ENCODE data around the gene FASTK. TPM values are rescaled to one million over a fixed set of nuclear protein-coding genes. Genes with fewer than 3 reads are reported as not detected.

Gene FASTK
- total and polyA plus RNA-seq, 3 donors from 2014 or later, result 60.3 to 124 (median 114) TPM

DNA sequence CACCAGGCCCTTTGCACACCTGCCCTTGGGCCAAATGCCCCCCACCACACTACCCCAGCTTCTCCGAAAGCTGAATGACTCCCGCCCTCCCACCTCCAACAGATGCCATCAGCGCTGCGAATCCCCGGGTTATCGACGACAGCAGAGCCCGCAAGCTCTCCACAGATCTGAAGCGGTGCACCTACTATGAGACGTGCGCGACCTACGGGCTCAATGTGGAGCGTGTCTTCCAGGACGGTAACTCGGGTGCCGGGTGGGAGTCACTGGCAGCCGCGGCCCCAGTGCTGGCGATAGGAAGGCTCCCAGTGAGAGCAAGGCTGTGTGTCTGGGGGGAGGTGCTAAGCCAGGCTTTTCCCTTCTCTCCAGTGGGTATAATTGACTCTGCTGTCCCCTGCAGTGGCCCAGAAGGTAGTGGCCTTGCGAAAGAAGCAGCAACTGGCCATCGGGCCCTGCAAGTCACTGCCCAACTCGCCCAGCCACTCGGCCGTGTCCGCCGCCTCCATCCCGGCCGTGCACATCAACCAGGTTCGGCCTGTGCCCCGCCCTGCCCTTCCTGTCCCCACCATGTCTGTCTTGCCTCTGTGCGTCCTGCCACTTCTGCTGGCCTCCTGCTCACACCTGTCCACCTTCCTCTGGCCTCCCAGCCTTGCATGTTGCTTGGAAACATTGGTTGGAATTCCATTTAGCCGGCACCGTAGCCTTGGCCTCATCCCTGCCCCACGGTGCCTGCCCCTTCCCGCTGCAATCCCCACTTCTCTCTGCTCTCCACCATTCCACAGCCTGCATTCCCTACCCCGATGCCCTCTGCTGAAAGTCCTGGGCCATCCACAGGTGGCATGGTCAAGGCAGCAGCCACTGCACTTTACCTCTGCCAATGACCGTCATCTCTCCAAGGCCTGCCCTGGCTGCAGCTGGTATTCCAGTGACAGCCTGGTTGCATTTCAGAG is 37.8 kb upstream of the FASTK start:
- H3K36me3 ChIP-seq (ENCODE audit: low read depth, missing control alignments), result no peaks in the 10 kb centered on the region
- no peak overlapping the region for H3K4me3 ChIP-seq
- WGBS, 2 donors, result 92 to 96% methylated on average over 24 to 38 of the region's 38 CpGs
- H3K9me3 ChIP-seq, result no peaks in the 10 kb centered on the region
- intact Hi-C loops (cut with DNase I; ENCODE audit: low total_unique reads), result no loop called here
- DNase-seq, result no peak
- H3K4me1 ChIP-seq, result peaks cover 2% of the 10 kb centered on the region
- TF ChIP-seq POLR2A (IDR thresholded peaks at IDR 0.05), result no peak
- TF ChIP-seq, protein P1, sequence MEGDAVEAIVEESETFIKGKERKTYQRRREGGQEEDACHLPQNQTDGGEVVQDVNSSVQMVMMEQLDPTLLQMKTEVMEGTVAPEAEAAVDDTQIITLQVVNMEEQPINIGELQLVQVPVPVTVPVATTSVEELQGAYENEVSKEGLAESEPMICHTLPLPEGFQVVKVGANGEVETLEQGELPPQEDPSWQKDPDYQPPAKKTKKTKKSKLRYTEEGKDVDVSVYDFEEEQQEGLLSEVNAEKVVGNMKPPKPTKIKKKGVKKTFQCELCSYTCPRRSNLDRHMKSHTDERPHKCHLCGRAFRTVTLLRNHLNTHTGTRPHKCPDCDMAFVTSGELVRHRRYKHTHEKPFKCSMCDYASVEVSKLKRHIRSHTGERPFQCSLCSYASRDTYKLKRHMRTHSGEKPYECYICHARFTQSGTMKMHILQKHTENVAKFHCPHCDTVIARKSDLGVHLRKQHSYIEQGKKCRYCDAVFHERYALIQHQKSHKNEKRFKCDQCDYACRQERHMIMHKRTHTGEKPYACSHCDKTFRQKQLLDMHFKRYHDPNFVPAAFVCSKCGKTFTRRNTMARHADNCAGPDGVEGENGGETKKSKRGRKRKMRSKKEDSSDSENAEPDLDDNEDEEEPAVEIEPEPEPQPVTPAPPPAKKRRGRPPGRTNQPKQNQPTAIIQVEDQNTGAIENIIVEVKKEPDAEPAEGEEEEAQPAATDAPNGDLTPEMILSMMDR (IDR thresholded peaks at IDR 0.05), result no peak
- no peaks in the 10 kb centered on the region for H3K27me3 ChIP-seq
- H3K27ac ChIP-seq, result no peak overlapping the region

DNA sequence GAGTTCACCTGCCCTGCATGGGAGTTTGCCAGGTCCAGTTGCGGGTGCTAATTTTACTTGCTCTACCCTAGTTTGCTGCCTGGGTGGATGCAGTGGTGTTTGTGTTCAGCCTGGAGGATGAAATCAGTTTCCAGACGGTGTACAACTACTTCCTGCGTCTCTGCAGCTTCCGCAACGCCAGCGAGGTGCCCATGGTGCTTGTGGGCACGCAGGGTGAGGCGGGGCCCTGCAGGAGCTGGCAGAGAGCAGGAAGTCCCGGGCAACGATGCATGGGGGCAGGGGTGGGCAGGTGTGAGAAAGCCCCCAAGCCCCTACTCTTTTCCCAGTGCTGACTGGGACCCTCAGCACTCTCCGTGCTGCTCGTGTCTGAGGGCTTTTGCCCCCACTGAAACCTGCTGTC is 37.0 kb upstream of the FASTK start:
- no peak overlapping the region for H3K4me3 ChIP-seq
- H3K27ac ChIP-seq, result no peak overlapping the region
- no peaks in the 10 kb centered on the region for H3K9me3 ChIP-seq
- DNase-seq, result no peak
- H3K4me1 ChIP-seq, result peaks cover 2% of the 10 kb centered on the region
- H3K36me3 ChIP-seq (ENCODE audit: low read depth, missing control alignments), result no peaks in the 10 kb centered on the region
- no peaks in the 10 kb centered on the region for H3K27me3 ChIP-seq
- TF ChIP-seq POLR2A (IDR thresholded peaks at IDR 0.05), result no peak
- TF ChIP-seq, protein P1 (IDR thresholded peaks at IDR 0.05), result no peak
- 95 to 98% methylated on average over 12 of the region's 12 CpGs for WGBS, 2 donors
- intact Hi-C loops (cut with DNase I; ENCODE audit: low total_unique reads), result no loop called here

DNA sequence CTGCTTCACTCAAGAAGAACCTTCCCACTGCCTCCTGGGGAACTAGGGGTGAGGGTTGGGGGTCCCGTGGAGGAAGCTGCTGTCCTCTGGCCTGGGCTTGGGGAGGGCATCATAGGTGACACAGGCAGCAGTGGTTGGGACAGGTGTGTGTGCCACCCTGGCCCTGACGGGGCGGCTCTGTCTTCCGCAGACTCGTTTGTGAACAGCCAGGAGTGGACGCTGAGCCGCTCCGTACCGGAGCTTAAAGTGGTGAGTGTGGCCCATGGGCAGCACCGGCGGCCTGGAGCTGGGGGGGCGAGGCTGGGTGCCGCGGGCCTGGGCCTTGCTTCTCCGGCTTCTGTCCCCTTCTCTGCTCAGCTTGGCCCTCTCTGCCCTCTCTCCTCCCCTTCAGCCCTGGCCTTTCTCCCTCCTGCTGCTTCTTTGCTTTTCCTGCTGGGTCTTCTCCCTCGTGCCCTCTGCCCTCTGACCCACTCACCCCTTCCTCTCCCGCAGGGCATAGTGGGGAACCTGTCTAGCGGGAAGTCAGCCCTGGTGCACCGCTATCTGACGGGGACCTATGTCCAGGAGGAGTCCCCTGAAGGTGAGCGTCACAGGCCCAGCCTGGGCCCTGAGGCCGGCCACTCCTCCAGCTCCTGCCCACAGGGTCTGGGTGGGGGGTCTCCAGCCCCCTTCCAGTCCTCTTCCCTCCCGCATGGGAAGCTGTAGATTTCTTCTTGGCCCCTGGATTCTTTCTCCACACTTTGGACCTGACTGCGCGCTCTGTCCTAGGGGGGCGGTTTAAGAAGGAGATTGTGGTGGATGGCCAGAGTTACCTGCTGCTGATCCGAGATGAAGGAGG is 36.2 kb upstream of the FASTK start:
- 93% methylated on average over 5 to 22 of the region's 27 CpGs for WGBS, 2 donors
- intact Hi-C loops (cut with DNase I; ENCODE audit: low total_unique reads), result no loop called here
- TF ChIP-seq, protein P1 (IDR thresholded peaks at IDR 0.05), result no peak
- no peak for TF ChIP-seq POLR2A (IDR thresholded peaks at IDR 0.05)

DNA sequence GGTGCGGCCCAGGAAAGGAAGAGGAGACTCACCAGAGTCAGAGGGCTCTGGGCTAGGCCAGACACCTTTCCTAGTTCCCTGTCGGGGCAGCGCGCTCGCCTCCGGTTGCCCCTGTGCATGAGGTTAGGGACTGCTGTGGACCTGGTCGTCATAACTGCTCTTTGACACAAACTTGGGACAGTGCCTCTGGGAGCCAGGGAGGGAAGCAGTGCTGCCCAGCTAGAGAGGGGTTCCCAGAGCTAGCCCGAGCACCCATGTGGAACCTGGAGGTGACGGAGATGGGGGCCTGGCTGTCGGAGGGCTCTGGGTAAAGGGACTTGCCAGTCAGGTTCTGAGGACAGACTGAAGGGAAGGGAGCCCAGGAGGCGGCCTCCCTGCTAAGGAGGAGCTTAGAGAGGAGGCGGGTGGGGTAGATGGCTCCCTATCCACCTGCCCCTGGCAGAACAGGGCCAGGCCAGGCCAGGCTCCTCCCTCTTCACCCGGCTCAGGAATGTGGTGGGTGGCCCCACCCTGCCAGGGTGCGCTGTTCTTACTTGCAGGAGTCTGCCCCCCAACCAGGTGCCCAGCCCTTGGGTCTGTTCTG is 35.3 kb upstream of the FASTK start:
- Histone ChIP-seq H3K27ac (no peak overlapping the region), H3K4me3 (peak overlapping the region in 1 of 2 donors; percentile 21), H3K4me1 (no peaks in the 10 kb centered on the region), H3K36me3 (ENCODE audit: low read depth, missing control alignments) (no peaks in the 10 kb centered on the region), H3K9me3 (no peaks in the 10 kb centered on the region), H3K27me3 (no peaks in the 10 kb centered on the region)
- peak; percentile 33 for DNase-seq
- TF ChIP-seq, protein P1 (IDR thresholded peaks at IDR 0.05), result no peak
- no peak for TF ChIP-seq POLR2A (IDR thresholded peaks at IDR 0.05)
- 68% methylated on average over 14 of the region's 14 CpGs; no CpG with 5 or more reads in 1 of the 2 donors for WGBS, 2 donors
- intact Hi-C loops (cut with DNase I; ENCODE audit: low total_unique reads), result no loop called here

More for the DNA sequence above, 36.2 kb upstream of the FASTK start:
- Histone ChIP-seq H3K9me3 (no peaks in the 10 kb centered on the region), H3K27ac (no peak overlapping the region), H3K36me3 (ENCODE audit: low read depth, missing control alignments) (no peaks in the 10 kb centered on the region), H3K4me3 (no peak overlapping the region), H3K4me1 (no peaks in the 10 kb centered on the region), H3K27me3 (no peaks in the 10 kb centered on the region)
- DNase-seq, result no peak

Measured in testis (tissue), 3 donors.